ENCODE measurements around the gene ZP3.

ZP3 gene

GRCh38 chr7:76424413-76425111 lies at the start of gene ZP3:
Gene ZP3 (plus strand): TSS chr7:76424950. CDS start chr7:76424965, 15 bp downstream.
- peaks cover 23% of the 10 kb centered on the region for H3K27me3 Mint-ChIP-seq (ENCODE audit: low read depth)
- no peak within 1 kb of the TSS for H3K4me3 Mint-ChIP-seq
- H3K4me1 Mint-ChIP-seq, result peaks cover 11% of the 10 kb centered on the region
- TF ChIP-seq, protein P1, sequence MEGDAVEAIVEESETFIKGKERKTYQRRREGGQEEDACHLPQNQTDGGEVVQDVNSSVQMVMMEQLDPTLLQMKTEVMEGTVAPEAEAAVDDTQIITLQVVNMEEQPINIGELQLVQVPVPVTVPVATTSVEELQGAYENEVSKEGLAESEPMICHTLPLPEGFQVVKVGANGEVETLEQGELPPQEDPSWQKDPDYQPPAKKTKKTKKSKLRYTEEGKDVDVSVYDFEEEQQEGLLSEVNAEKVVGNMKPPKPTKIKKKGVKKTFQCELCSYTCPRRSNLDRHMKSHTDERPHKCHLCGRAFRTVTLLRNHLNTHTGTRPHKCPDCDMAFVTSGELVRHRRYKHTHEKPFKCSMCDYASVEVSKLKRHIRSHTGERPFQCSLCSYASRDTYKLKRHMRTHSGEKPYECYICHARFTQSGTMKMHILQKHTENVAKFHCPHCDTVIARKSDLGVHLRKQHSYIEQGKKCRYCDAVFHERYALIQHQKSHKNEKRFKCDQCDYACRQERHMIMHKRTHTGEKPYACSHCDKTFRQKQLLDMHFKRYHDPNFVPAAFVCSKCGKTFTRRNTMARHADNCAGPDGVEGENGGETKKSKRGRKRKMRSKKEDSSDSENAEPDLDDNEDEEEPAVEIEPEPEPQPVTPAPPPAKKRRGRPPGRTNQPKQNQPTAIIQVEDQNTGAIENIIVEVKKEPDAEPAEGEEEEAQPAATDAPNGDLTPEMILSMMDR (IDR thresholded peaks at IDR 0.05; ENCODE audit: unreplicated experiment in 3 of 3), result no peak
- H3K9me3 Mint-ChIP-seq, result no peaks in the 10 kb centered on the region
- peak within 1 kb of the TSS; percentile 44 to 80 (median 68) for H3K27ac Mint-ChIP-seq
- no peaks in the 10 kb centered on the region for H3K36me3 Mint-ChIP-seq (ENCODE audit: low read depth)

GRCh38 chr7:76375251-76375650 lies 49.5 kb upstream of the ZP3 start:
- TF ChIP-seq, protein P1 (IDR thresholded peaks at IDR 0.05; ENCODE audit: unreplicated experiment in 3 of 3), result no peak
- H3K9me3 Mint-ChIP-seq, result no peaks in the 10 kb centered on the region
- H3K27me3 Mint-ChIP-seq (ENCODE audit: low read depth), result peaks cover 8% of the 10 kb centered on the region
- peaks cover 24% of the 10 kb centered on the region for H3K4me1 Mint-ChIP-seq
- H3K27ac Mint-ChIP-seq, result peak overlapping the region in 1 of 3 experiments; percentile 11
- no peak overlapping the region for H3K4me3 Mint-ChIP-seq
- no peaks in the 10 kb centered on the region for H3K36me3 Mint-ChIP-seq (ENCODE audit: low read depth)

DNA sequence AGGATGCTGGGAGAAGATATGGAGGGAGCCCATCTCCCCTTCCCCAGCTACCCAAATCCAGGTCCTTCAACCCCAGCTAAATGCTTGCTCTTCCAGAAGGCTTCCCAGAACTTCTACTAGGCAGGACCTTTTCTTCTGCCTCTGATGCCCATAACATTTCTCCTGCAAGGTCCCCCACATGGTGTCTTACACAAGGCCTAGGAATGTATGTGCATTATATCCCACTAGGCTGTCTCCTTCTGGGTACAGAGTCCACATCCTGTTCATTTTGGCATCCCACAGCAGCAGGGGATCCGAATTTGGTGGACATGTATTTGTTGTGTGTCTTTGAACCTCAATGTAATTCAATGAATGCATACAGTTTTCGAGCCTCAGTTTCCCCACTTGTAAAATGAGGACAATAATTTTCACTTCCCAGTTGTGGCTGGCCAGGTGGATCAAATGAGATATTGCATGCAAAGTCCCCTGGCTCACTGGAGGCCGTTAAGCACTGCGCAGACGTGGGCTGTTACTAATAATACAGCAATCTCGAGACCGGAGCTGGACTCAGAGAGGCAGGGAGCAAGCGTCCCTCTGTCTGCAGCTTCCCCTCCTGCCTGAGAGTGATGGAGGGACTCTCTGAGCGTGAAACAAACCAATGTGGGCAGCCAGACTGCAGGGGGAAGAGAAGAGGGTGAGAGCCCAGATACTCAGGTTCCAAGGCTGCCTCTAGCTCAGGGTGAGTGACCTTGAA lies 47.4 kb upstream of the ZP3 start:
- TF ChIP-seq, protein P1 (IDR thresholded peaks at IDR 0.05; ENCODE audit: unreplicated experiment in 3 of 3), result no peak
- Mint-ChIP-seq H3K4me3 (peak overlapping the region in 1 of 3 experiments; percentile 54), H3K36me3 (ENCODE audit: low read depth) (no peaks in the 10 kb centered on the region)

DNA sequence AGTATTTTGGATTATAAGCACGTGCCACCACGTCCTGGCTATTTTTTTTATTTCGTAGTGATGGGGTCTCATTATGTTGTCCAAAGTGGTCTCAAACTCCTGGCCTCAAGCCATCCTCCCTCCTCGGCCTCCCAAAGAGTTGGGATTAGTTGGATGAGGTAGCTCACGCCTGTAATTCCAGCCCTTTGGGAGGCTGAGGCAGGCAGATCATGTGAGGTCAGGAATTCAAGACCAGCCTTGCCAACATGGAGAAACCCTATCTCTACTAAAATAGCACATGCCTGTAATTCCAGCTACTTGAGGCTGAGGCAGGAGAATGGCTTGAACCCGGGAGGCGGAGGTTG lies 44.2 kb upstream of the ZP3 start:
- Mint-ChIP-seq H3K27me3 (ENCODE audit: low read depth) (peaks cover 4% of the 10 kb centered on the region), H3K27ac (peak overlapping the region; percentile 84 to 92 (median 89)), H3K9me3 (no peaks in the 10 kb centered on the region), H3K4me3 (peak overlapping the region; percentile 79 to 87 (median 84)), H3K4me1 (peaks cover 14% of the 10 kb centered on the region), H3K36me3 (ENCODE audit: low read depth) (no peaks in the 10 kb centered on the region)
- TF ChIP-seq, protein P1 (IDR thresholded peaks at IDR 0.05; ENCODE audit: unreplicated experiment in 3 of 3), result no peak

More for the DNA sequence above, 47.4 kb upstream of the ZP3 start:
- no peaks in the 10 kb centered on the region for H3K9me3 Mint-ChIP-seq
- peaks cover 28% of the 10 kb centered on the region for H3K4me1 Mint-ChIP-seq
- peak overlapping the region in 2 of 3 experiments; percentile 29 to 72 for H3K27ac Mint-ChIP-seq
- peaks cover 8% of the 10 kb centered on the region for H3K27me3 Mint-ChIP-seq (ENCODE audit: low read depth)

- TF ChIP-seq, protein P1 (IDR thresholded peaks at IDR 0.05; ENCODE audit: unreplicated experiment in 3 of 3), result no peak
- Mint-ChIP-seq H3K4me1 (peaks cover 14% of the 10 kb centered on the region), H3K27ac (no peak overlapping the region), H3K27me3 (ENCODE audit: low read depth) (peaks cover 4% of the 10 kb centered on the region), H3K36me3 (ENCODE audit: low read depth) (no peaks in the 10 kb centered on the region), H3K4me3 (no peak overlapping the region), H3K9me3 (no peaks in the 10 kb centered on the region)
These were observed 42.9 kb upstream of the ZP3 start for GRCh38 chr7:76381814-76382213.

Data from nephron (organoid).